Left ventricle myocardium inferior (tissue), 1 donor: ENCODE results near the gene KCNJ4. TPM values are rescaled to one million over a fixed set of nuclear protein-coding genes. Genes with fewer than 3 reads are reported as not detected.

Source experiments
- DNase-seq: peaks from one replicate; pipeline ENCODE4 v3.0.0-alpha.2; 2020
- H3K27ac ChIP-seq: fragments of 200-600 bp; replicated peaks from 2 replicates; pipeline ENCODE4 v1.8.0; 2021
- H3K27me3 ChIP-seq: fragments of 200-600 bp; 2 replicates; pipeline ENCODE4 v1.8.0; 2021; ENCODE audit warnings: low read depth
- H3K36me3 ChIP-seq: fragments of 200-600 bp; 2 replicates; pipeline ENCODE4 v1.8.0; 2021
- H3K4me1 ChIP-seq: fragments of 200-600 bp; 2 replicates; pipeline ENCODE4 v1.8.0; 2021
- H3K4me3 ChIP-seq: fragments of 200-600 bp; 2 replicates; pipeline ENCODE4 v1.8.0; 2021; ENCODE audit warnings: mild to moderate bottlenecking, moderate library complexity
- H3K9me3 ChIP-seq: fragments of 200-600 bp; replicated peaks from 2 replicates; pipeline ENCODE4 v1.8.0; 2021
- CTCF ChIP-seq: fragments of 200-600 bp; IDR thresholded peaks from 2 replicates; pipeline ENCODE4 v1.8.0; 2021; ENCODE audit warnings: antibody characterized with exemption, mild to moderate bottlenecking, borderline replicate concordance
- intact Hi-C: fragments of 100-400 bp; cut with micrococcal nuclease; formaldehyde crosslinking; loops from one replicate; pipeline ENCODE4 v1.11.0; 2022
- total RNA-seq: library from RNA; stranded (reverse); fragmentation: NEBNext Ultra II Directional; extraction: Animal tissue kit (Norgen Biotek cat#: 25700); gene quantifications from one replicate; pipeline ENCODE4 v1.2.1, GENCODE V29; 2021
- donor health status: DM: no; HTN: yes; CAD: no; lungs with severe emphysema.

The KCNJ4 gene
- total RNA-seq, 1 donor from 2014 or later = 45.7 TPM

DNA sequence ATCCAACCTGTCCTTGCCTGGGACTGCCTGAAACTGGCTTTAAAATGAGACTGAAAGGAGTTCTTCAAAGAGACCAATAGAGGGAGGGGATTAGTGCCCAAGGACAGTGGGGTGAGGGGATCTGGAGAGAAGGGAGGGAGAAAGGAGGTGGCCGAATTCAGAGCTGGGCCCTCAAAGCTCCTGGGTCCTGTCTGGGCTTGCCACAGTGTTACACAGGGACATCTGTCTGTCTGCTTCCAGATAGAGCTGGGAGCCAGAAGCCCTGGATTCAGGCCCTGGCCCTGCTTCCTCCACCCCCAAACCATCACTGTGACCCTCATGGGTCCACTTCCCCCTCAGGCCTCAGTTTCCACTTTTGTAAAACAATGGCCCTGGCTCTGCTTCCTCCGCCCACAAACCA lies 3.6 kb downstream of the KCNJ4 start:
- no peak for DNase-seq
- TF ChIP-seq CTCF = no peak
- Histone ChIP-seq H3K9me3 (no peaks in the 10 kb centered on the region), H3K27ac (peak overlapping the region; percentile 94), H3K4me1 (peaks cover 75% of the 10 kb centered on the region), H3K36me3 (no peaks in the 10 kb centered on the region), H3K27me3 (peaks cover 92% of the 10 kb centered on the region), H3K4me3 (no peak overlapping the region)
- intact Hi-C loops = no loop called here

DNA sequence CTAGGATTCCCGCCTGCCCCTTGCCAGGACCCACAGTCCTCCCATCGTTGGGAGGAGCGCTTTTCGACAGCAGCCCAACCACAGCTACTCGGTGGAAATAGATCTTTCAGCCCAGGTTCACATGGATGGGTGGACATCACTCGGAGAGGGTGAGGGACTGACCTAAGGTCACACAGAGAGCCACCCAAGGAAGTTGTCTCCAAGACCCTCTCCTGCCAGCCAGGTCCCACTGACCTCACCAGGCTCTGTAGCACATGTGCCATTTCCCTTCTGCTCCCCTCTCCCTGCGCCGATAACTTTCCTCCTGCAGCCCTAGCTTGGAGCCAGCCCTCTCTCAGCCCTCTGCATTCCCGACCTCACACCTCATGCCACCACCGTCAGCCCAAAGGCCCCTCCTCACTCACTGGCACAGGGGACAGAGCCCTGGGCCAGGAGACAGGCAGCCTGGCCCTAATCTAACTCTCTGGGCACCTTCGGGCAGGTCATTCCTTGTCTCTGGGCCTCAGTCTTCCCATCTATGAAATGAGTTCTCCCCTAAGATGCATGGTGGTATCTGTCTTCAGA lies 4.7 kb downstream of the KCNJ4 start:
- Histone ChIP-seq H3K4me1 (peaks cover 70% of the 10 kb centered on the region), H3K27ac (peak overlapping the region; percentile 94), H3K4me3 (peak overlapping the region; percentile 50), H3K9me3 (no peaks in the 10 kb centered on the region), H3K36me3 (no peaks in the 10 kb centered on the region), H3K27me3 (peaks cover 92% of the 10 kb centered on the region)
- intact Hi-C loops = no loop called here
- peak; percentile 60 for DNase-seq
- no peak for TF ChIP-seq CTCF

GRCh38 chr22:38449776-38450175 lies 5.2 kb downstream of the KCNJ4 start:
- peaks cover 94% of the 10 kb centered on the region for H3K27me3 ChIP-seq
- intact Hi-C loops = no loop called here
- peaks cover 72% of the 10 kb centered on the region for H3K4me1 ChIP-seq
- no peaks in the 10 kb centered on the region for H3K9me3 ChIP-seq
- peak overlapping the region; percentile 94 for H3K27ac ChIP-seq
- H3K4me3 ChIP-seq = peak overlapping the region; percentile 50
- no peak for DNase-seq
- no peak for TF ChIP-seq CTCF
- no peaks in the 10 kb centered on the region for H3K36me3 ChIP-seq

- H3K36me3 ChIP-seq = no peaks in the 10 kb centered on the region
- peak overlapping the region; percentile 94 for H3K27ac ChIP-seq
- H3K27me3 ChIP-seq = peaks cover 94% of the 10 kb centered on the region
- H3K9me3 ChIP-seq = no peaks in the 10 kb centered on the region
- H3K4me3 ChIP-seq = peak overlapping the region; percentile 50
- intact Hi-C loops = no loop called here
- peaks cover 72% of the 10 kb centered on the region for H3K4me1 ChIP-seq
- TF ChIP-seq CTCF = no peak
- peak; percentile 69 for DNase-seq
These were observed 5.9 kb downstream of the KCNJ4 start for GRCh38 chr22:38448945-38449745.

GRCh38 chr22:38446018-38446601 lies 8.9 kb downstream of the KCNJ4 start:
- Histone ChIP-seq H3K4me3 (no peak overlapping the region), H3K27me3 (peaks cover 78% of the 10 kb centered on the region), H3K9me3 (no peaks in the 10 kb centered on the region), H3K27ac (peak overlapping the region; percentile 63), H3K4me1 (peaks cover 71% of the 10 kb centered on the region), H3K36me3 (no peaks in the 10 kb centered on the region)
- no peak for TF ChIP-seq CTCF
- intact Hi-C loops = no loop called here
- no peak for DNase-seq
